Measurements from ENCODE around the gene IGSF3. TPM values are rescaled to one million over a fixed set of nuclear protein-coding genes. Genes with fewer than 3 reads are reported as not detected.

Gene IGSF3
- total and polyA plus RNA-seq, 3 donors from 2014 or later, result 12.6 to 27.2 (median 15.4) TPM

DNA sequence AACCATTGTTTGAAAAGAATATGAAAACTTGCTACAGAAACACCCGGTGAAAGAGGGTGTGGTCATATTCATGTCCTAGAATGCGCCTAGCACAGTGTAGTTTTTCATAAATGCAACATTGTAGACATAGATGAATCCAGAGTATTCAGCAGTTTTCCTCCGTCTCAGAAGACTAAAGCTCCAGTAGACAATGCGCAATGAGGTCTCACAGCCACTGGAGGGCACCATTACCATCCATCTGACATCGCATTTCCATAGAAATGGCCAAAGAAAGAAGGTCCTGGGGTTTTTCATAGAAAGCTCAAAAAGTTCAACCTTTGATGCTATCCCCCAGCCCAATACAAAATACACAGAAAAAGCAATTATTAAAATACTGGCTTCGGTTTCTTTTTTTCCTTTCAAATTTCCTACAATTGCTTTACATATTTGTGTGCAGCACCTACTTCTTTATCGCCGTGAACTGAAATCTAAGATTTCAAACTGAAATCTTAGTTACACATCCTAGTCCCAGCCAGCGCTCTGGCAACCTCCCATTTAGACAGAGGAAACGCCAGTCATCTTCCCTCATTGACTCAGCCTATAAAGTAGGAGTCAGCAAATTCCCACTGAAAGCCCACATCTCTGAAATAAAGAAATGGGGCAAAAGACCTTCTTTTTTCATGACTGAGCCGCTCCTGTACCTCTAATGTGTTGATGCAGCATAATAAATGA is 92.8 kb downstream of the IGSF3 start:
- peaks cover 10% of the 10 kb centered on the region for H3K4me1 ChIP-seq
- no peak overlapping the region for H3K4me3 ChIP-seq
- H3K27me3 ChIP-seq, result no peaks in the 10 kb centered on the region
- DNase-seq, result peak; percentile 80
- WGBS, 2 donors, result 41 to 44% methylated on average over 11 of the region's 11 CpGs
- TF ChIP-seq CTCF (IDR thresholded peaks at IDR 0.05) (peak; percentile 68 to 89 (median 81)), POLR2A (IDR thresholded peaks at IDR 0.05) (no peak)
- no peaks in the 10 kb centered on the region for H3K9me3 ChIP-seq
- intact Hi-C loops (cut with DNase I; ENCODE audit: low total_unique reads), result loop anchor here (5.0 kb wide), 1 partner anchor 318 kb away; no protein-coding TSS in a partner anchor
- no peaks in the 10 kb centered on the region for H3K36me3 ChIP-seq (ENCODE audit: low read depth, missing control alignments)
- no peak overlapping the region for H3K27ac ChIP-seq

DNA sequence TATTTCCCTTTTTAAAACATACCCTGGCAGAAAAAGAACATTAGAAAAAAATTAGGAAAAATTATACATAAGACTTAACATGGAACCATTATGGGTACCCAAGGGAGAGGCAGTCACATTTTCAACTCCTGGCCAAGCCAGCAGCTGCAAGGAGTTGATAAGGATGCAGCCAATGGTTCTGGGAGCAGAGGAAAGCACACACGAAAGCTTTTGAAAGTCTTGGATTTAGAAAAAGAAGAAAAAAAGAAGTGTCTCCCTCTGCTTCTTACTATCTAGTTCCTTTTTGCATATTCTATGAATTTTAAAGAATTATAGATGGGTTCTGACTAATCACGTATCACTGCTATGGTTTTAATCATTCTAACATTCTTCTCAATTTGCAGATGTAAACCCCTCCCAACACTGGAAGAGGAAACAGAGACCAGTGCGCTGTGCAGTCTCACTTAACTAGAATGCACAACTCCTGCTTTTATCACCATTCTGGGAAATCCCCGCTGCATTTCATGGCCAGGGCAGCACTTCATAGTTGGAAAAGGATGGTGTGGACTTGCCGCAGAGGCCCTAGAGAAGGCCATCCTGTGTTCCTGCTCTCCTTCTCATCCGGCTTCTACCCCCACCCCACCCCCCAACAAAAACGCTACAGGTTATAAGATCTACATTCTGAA is 94.0 kb downstream of the IGSF3 start:
- Histone ChIP-seq H3K9me3 (no peaks in the 10 kb centered on the region), H3K27me3 (no peaks in the 10 kb centered on the region), H3K36me3 (ENCODE audit: low read depth, missing control alignments) (no peaks in the 10 kb centered on the region), H3K4me3 (no peak overlapping the region), H3K4me1 (peaks cover 10% of the 10 kb centered on the region), H3K27ac (no peak overlapping the region)
- WGBS, 2 donors, result 44 to 45% methylated on average over 7 of the region's 7 CpGs
- TF ChIP-seq CTCF (IDR thresholded peaks at IDR 0.05) (no peak), POLR2A (IDR thresholded peaks at IDR 0.05) (no peak)
- no peak for DNase-seq
- intact Hi-C loops (cut with DNase I; ENCODE audit: low total_unique reads), result no loop called here

GRCh38 chr1:116572771-116573430 is 94.6 kb downstream of the IGSF3 start:
- Histone ChIP-seq H3K27me3 (no peaks in the 10 kb centered on the region), H3K36me3 (ENCODE audit: low read depth, missing control alignments) (no peaks in the 10 kb centered on the region), H3K4me3 (no peak overlapping the region), H3K9me3 (no peaks in the 10 kb centered on the region), H3K4me1 (peaks cover 10% of the 10 kb centered on the region), H3K27ac (no peak overlapping the region)
- intact Hi-C loops (cut with DNase I; ENCODE audit: low total_unique reads), result no loop called here
- no peak for DNase-seq
- WGBS, 2 donors, result 65 to 73% methylated on average over 4 of the region's 4 CpGs
- TF ChIP-seq CTCF (IDR thresholded peaks at IDR 0.05) (no peak), POLR2A (IDR thresholded peaks at IDR 0.05) (no peak)

DNA sequence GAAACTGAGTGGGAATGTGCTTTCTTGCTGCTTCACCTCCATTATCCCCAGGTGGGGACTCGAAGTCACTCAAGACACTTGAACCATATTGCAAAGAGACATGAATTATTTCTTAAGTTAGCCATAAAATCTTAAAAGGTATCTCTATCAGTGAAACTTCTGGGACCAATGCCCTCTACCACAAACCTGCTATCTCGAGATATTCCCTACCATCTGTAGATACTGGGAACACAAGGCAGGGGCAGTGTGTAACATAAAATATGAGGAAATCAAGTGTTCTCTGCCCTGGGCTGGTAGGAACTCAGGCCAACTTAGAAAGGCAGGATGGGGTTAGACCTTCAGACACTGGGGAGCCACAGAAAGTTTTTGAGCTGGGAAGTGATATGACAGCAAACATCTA is 95.4 kb downstream of the IGSF3 start:
- intact Hi-C loops (cut with DNase I; ENCODE audit: low total_unique reads), result no loop called here
- TF ChIP-seq CTCF (IDR thresholded peaks at IDR 0.05) (no peak), POLR2A (IDR thresholded peaks at IDR 0.05) (no peak)
- H3K27ac ChIP-seq, result no peak overlapping the region

More for the DNA sequence above, 95.4 kb downstream of the IGSF3 start:
- Histone ChIP-seq H3K36me3 (ENCODE audit: low read depth, missing control alignments) (no peaks in the 10 kb centered on the region), H3K9me3 (no peaks in the 10 kb centered on the region), H3K27me3 (no peaks in the 10 kb centered on the region), H3K4me1 (peaks cover 10% of the 10 kb centered on the region), H3K4me3 (no peak overlapping the region)
- 56 to 74% methylated on average over 2 of the region's 2 CpGs for WGBS, 2 donors
- no peak for DNase-seq

All from testis (tissue), 3 donors.